Endothelial cell of umbilical vein (primary cell): Measurements from ENCODE around the gene SMARCA4. TPM values are rescaled to one million over a fixed set of nuclear protein-coding genes. Genes with fewer than 3 reads are reported as not detected.

Source experiments
- BruUV-seq: library from RNA; stranded (reverse); fragments of 400-500 nt; replicated peaks from 2 replicates; lab custom pipeline; 2021; lab: Mats Ljungman, UMichigan
- CTCF ChIA-PET: fragments of 300-600, 350-600 bp; sonication (Branson Sonifier 250); formaldehyde crosslinking; loops from one replicate; lab custom pipeline; 2021; ENCODE audit warnings: antibody characterized with exemption, inconsistent platforms; lab: Charles Lee
- POLR2A ChIA-PET: fragments of 300-600, 350-600 bp; sonication (Branson Sonifier 250); formaldehyde crosslinking; loops from one replicate; lab custom pipeline; 2021; ENCODE audit warnings: antibody characterized with exemption, inconsistent platforms; lab: Charles Lee
- DNase-seq: peaks from one replicate; pipeline ENCODE4 v3.0.0-alpha.2; 2011; ENCODE audit warnings: low read depth, low spot score
- FAIRE-seq: peaks from 2 replicates; lab custom pipeline; 2011; peaks lifted over from hg19 to GRCh38; lab: Jason Lieb, UNC
- H2AFZ ChIP-seq: 2 replicates; pipeline ENCODE4 v1.6.0; 2012; ENCODE audit warnings: low read depth, low read length, control low read depth, inconsistent platforms
- H3K27ac ChIP-seq: 2 replicates; pipeline ENCODE4 v1.5.1; 2011; ENCODE audit warnings: low read depth, mild to moderate bottlenecking, control low read depth, low read length, moderate library complexity; ENCODE audit not compliant: insufficient read depth
- H3K27me3 ChIP-seq, 2 experiments: 2 replicates each; pipeline versions ENCODE4 v1.6.0 to v1.6.1; 2011; ENCODE audit warnings: low read length in 2 of 2, mixed read lengths in 1 of 2; ENCODE audit not compliant: control insufficient read depth in 2 of 2, insufficient read depth in 2 of 2
- H3K36me3 ChIP-seq, 2 experiments: 2 replicates in 1 of 2; 3 replicates in 1 of 2; pipeline ENCODE4 v1.5.1; 2011; ENCODE audit warnings: low read length in 2 of 2, mild to moderate bottlenecking in 1 of 2, moderate library complexity in 1 of 2; ENCODE audit not compliant: control insufficient read depth in 2 of 2, insufficient read depth in 2 of 2; ENCODE audit errors: extremely low read depth in 1 of 2
- H3K4me1 ChIP-seq: 3 replicates; pipeline ENCODE4 v1.5.1; 2011; ENCODE audit warnings: mild to moderate bottlenecking, low read length; ENCODE audit not compliant: control insufficient read depth, insufficient read depth; ENCODE audit errors: extremely low read depth
- H3K4me2 ChIP-seq: 2 replicates; pipeline ENCODE4 v1.6.1; 2011; ENCODE audit warnings: low read length, control low read depth, mixed read lengths; ENCODE audit not compliant: insufficient read depth
- H3K4me3 ChIP-seq, 3 experiments: fragments of 200-600 bp in 1 of 3; sonication (generic), shearing (Covaris generic) in 1 of 3; replicated peaks in 1 of 3; 2 replicates each; pipeline ENCODE4 v1.5.1; 2011 to 2016; ENCODE audit warnings: control low read depth in 3 of 3, low read length in 3 of 3, mild to moderate bottlenecking in 2 of 3, inconsistent platforms in 1 of 3, low read depth in 1 of 3, moderate library complexity in 1 of 3; ENCODE audit not compliant: insufficient read depth in 1 of 3
- H3K79me2 ChIP-seq: 2 replicates; pipeline ENCODE4 v1.6.0; 2012; ENCODE audit warnings: low read length, inconsistent platforms; ENCODE audit not compliant: control insufficient read depth, insufficient read depth
- H3K9ac ChIP-seq: replicated peaks from 2 replicates; pipeline ENCODE3; 2011; ENCODE audit warnings: low read length, control low read depth; ENCODE audit not compliant: insufficient read depth; ENCODE audit errors: extremely low read depth
- H3K9me1 ChIP-seq: replicated peaks from 3 replicates; pipeline ENCODE4 v1.6.0; 2011; ENCODE audit warnings: mild to moderate bottlenecking, low read length; ENCODE audit not compliant: control insufficient read depth, insufficient read depth; ENCODE audit errors: extremely low read depth
- H3K9me3 ChIP-seq: replicated peaks from 2 replicates; pipeline ENCODE4 v1.5.1; 2012; ENCODE audit warnings: low read length, inconsistent platforms; ENCODE audit not compliant: control insufficient read depth, insufficient read depth
- H4K20me1 ChIP-seq: replicated peaks from 2 replicates; pipeline ENCODE3; 2011; ENCODE audit warnings: mild to moderate bottlenecking, low read length; ENCODE audit not compliant: control insufficient read depth, insufficient read depth; ENCODE audit errors: extremely low read depth
- EZH2 ChIP-seq: IDR thresholded peaks from 2 replicates; pipeline ENCODE4 v1.6.1; 2012; ENCODE audit warnings: borderline replicate concordance, low read depth, mild to moderate bottlenecking, moderate library complexity, low read length, inconsistent platforms; ENCODE audit not compliant: severe bottlenecking
- FOS ChIP-seq: IDR thresholded peaks from 2 replicates; pipeline ENCODE4 v1.6.1; 2011; ENCODE audit warnings: mild to moderate bottlenecking, low read length, moderate library complexity, borderline replicate concordance; ENCODE audit not compliant: insufficient read depth
- GATA2 ChIP-seq: IDR thresholded peaks from 2 replicates; pipeline ENCODE4 v1.7.0; 2011; ENCODE audit warnings: low read depth, mild to moderate bottlenecking, moderate library complexity, mixed read lengths, low read length; ENCODE audit not compliant: insufficient read length, insufficient read depth
- JUN ChIP-seq: IDR thresholded peaks from 2 replicates; pipeline ENCODE4 v1.6.1; 2011; ENCODE audit warnings: borderline replicate concordance, low read depth; ENCODE audit not compliant: insufficient read length, insufficient read depth
- MYC ChIP-seq: IDR thresholded peaks from one replicate; pipeline ENCODE4 v1.6.1; 2011; ENCODE audit warnings: mild to moderate bottlenecking, low read depth, low read length
- POLR2A ChIP-seq: IDR thresholded peaks from 2 replicates; pipeline ENCODE4 v1.6.1; 2012; ENCODE audit warnings: low read depth, mild to moderate bottlenecking, control low read depth, low read length
- POLR2AphosphoS5 ChIP-seq: IDR thresholded peaks from 2 replicates; pipeline ENCODE4 v1.6.1; 2012; ENCODE audit warnings: low read depth, mild to moderate bottlenecking, control low read depth, low read length, moderate library complexity; ENCODE audit not compliant: insufficient read depth
- dilution Hi-C: fragments of 300-500 bp; cut with MboI; formaldehyde crosslinking; loops from one replicate; pipeline ENCODE4 v1.15.0; 2019; ENCODE audit warnings: low sequenced_read_pairs; ENCODE audit not compliant: extremely low pct_ligation_motif_present
- intact Hi-C: fragments of 100-400 bp; cut with micrococcal nuclease; formaldehyde crosslinking; loops from one replicate; pipeline ENCODE4 v1.10.0; 2022
- polyA plus RNA-seq, 4 experiments: library from polyadenylated mRNA; depleted of rRNA in 3 of 4; stranded (reverse) in 3 of 4; unstranded in 1 of 4; fragments of >200 nt; gene quantifications; 2 replicates each; pipeline versions ENCODE4 v1.2.1 to v1.2.3, GENCODE V29; 2011 to 2012; ENCODE audit warnings: missing spikeins in 1 of 4
- total RNA-seq: library from RNA; stranded (reverse); gene quantifications from 2 replicates; pipeline ENCODE4 v1.2.3, GENCODE V29; 2021
- TF ChIP-seq, protein P1 (sequence below), 2 donors: IDR thresholded peaks; 1 replicate in 1 of 2; 2 replicates in 1 of 2; pipeline ENCODE4 v1.5.1; 2011; ENCODE audit warnings: low read length in 2 of 2, mild to moderate bottlenecking in 2 of 2, moderate library complexity in 2 of 2, control low read depth in 1 of 2, inconsistent platforms in 1 of 2, low read depth in 1 of 2; ENCODE audit not compliant: insufficient read depth in 1 of 2; ENCODE audit errors: extremely low read depth in 1 of 2
- TF ChIP-seq, protein P2 (sequence below): IDR thresholded peaks from 2 replicates; pipeline ENCODE4 v1.6.1; 2011; ENCODE audit not compliant: insufficient read depth, insufficient read length

Gene SMARCA4
- total and polyA plus RNA-seq, 2 donors (not counting 3 experiments of a cell fraction or from before 2014, with no cell fraction given): 65.0 to 177 TPM

DNA sequence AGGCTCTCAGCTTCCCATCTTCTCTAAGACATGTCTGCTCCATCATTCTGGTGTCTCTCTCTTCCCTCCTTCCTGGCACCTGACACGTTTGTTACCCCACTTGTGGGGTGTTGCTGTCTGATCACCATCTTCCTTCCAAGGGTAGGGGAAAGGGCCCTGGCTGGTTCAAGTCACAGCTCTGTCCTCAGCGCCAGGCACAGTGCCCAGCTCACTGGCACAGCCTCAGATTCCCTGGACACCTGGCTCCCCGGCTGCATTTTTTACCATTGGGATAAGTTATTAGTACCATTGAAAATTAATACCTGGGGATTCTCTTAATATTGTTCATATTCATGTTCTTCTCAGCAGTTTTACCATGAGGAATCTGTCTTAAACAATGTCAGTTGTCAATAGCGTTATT, 77.7 kb downstream of the SMARCA4 start:
- no TSS peak for BruUV-seq
- intact Hi-C loops (no loop called here), dilution Hi-C loops (no loop called here)
- POLR2A ChIA-PET: no interaction called here
- CTCF ChIA-PET: interaction anchor here (0.8 kb wide), 1 partner anchor 91 kb away, joined by 3 read pairs; no protein-coding TSS in a partner anchor
- no peaks in the 10 kb centered on the region for H3K9me3 ChIP-seq
- H3K9ac ChIP-seq: no peak overlapping the region
- FAIRE-seq: no peak
- no peaks in the 10 kb centered on the region for H3K27me3 ChIP-seq
- H2AFZ ChIP-seq: no peak overlapping the region
- H3K27ac ChIP-seq: no peak overlapping the region
- no peak overlapping the region for H3K4me2 ChIP-seq
- TF ChIP-seq EZH2 (no peak), POLR2A (no peak), JUN (no peak), POLR2AphosphoS5 (no peak), GATA2 (no peak), FOS (no peak), MYC (no peak)
- TF ChIP-seq, protein P1, sequence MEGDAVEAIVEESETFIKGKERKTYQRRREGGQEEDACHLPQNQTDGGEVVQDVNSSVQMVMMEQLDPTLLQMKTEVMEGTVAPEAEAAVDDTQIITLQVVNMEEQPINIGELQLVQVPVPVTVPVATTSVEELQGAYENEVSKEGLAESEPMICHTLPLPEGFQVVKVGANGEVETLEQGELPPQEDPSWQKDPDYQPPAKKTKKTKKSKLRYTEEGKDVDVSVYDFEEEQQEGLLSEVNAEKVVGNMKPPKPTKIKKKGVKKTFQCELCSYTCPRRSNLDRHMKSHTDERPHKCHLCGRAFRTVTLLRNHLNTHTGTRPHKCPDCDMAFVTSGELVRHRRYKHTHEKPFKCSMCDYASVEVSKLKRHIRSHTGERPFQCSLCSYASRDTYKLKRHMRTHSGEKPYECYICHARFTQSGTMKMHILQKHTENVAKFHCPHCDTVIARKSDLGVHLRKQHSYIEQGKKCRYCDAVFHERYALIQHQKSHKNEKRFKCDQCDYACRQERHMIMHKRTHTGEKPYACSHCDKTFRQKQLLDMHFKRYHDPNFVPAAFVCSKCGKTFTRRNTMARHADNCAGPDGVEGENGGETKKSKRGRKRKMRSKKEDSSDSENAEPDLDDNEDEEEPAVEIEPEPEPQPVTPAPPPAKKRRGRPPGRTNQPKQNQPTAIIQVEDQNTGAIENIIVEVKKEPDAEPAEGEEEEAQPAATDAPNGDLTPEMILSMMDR (IDR thresholded peaks at IDR 0.05; ENCODE audit: extremely low read depth in 1 of 2, insufficient read depth in 1 of 2, low read depth in 1 of 2, low read length in 2 of 2): no peak
- TF ChIP-seq, protein P2, sequence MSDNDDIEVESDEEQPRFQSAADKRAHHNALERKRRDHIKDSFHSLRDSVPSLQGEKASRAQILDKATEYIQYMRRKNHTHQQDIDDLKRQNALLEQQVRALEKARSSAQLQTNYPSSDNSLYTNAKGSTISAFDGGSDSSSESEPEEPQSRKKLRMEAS: no peak
- DNase-seq: no peak
- H3K9me1 ChIP-seq: no peaks in the 10 kb centered on the region
- peaks cover 19 to 51% of the 10 kb centered on the region in 2 experiments for H3K36me3 ChIP-seq
- H3K4me1 ChIP-seq: no peaks in the 10 kb centered on the region
- no peak overlapping the region for H3K4me3 ChIP-seq
- H3K79me2 ChIP-seq: peaks cover 6% of the 10 kb centered on the region
- no peaks in the 10 kb centered on the region for H4K20me1 ChIP-seq
